ENCODE measurements around the gene ALAD. TPM values are rescaled to one million over a fixed set of nuclear protein-coding genes. Genes with fewer than 3 reads are reported as not detected.
"Not testable (repeated sequence)": the region's sequence is repeated elsewhere in the genome, so short reads cannot be mapped to it uniquely, and the experiment has no call there.

ALAD gene
- total RNA-seq, 1 donor from 2014 or later = 28.3 TPM

GRCh38 chr9:113376634-113377567 is 24.2 kb downstream of the ALAD start, which contains the start of gene HDHD3:
Gene HDHD3 (minus strand): TSS chr9:113376986. CDS start chr9:113374354, 2,632 bp downstream.
- peaks cover 24% of the 10 kb centered on the region for H3K36me3 Mint-ChIP-seq (ENCODE audit: low read depth)
- peaks cover 9% of the 10 kb centered on the region for H3K4me1 Mint-ChIP-seq (ENCODE audit: low read depth)
- intact Hi-C loops (cut with micrococcal nuclease) = loop anchor here (1.0 to 2.0 kb wide), 6 partner anchors 24 to 102 kb away; partner anchors contain the start of genes ALAD, C9orf43, CDC26 and POLE3
- no peaks in the 10 kb centered on the region for H3K27me3 Mint-ChIP-seq (ENCODE audit: low read depth)
- peak within 1 kb of the TSS; percentile 85 for H3K4me3 Mint-ChIP-seq (ENCODE audit: low read depth)
- H3K9me3 Mint-ChIP-seq = no peaks in the 10 kb centered on the region
- H3K27ac Mint-ChIP-seq = peak within 1 kb of the TSS; percentile 65
- peak; percentile 78 for DNase-seq (ENCODE audit: low spot score)

- H3K36me3 Mint-ChIP-seq (ENCODE audit: low read depth) = peaks cover 24% of the 10 kb centered on the region
- peak overlapping the region; percentile 82 for H3K4me3 Mint-ChIP-seq (ENCODE audit: low read depth)
- H3K27me3 Mint-ChIP-seq (ENCODE audit: low read depth) = no peaks in the 10 kb centered on the region
- H3K9me3 Mint-ChIP-seq = no peaks in the 10 kb centered on the region
- DNase-seq (ENCODE audit: low spot score) = no peak
- H3K27ac Mint-ChIP-seq = peak overlapping the region; percentile 31
- intact Hi-C loops (cut with micrococcal nuclease) = loop anchor here (1.0 to 2.0 kb wide), 5 partner anchors 25 to 100 kb away; partner anchors contain the start of genes C9orf43, CDC26, POLE3 and PRPF4
- peaks cover 9% of the 10 kb centered on the region for H3K4me1 Mint-ChIP-seq (ENCODE audit: low read depth)
These were observed 25.7 kb downstream of the ALAD start for GRCh38 chr9:113375057-113376023.

GRCh38 chr9:113373676-113374392 is 27.2 kb downstream of the ALAD start:
- no peak for DNase-seq (ENCODE audit: low spot score)
- Mint-ChIP-seq H3K4me1 (ENCODE audit: low read depth) (peaks cover 9% of the 10 kb centered on the region), H3K27me3 (ENCODE audit: low read depth) (no peaks in the 10 kb centered on the region), H3K9me3 (no peaks in the 10 kb centered on the region), H3K36me3 (ENCODE audit: low read depth) (peaks cover 24% of the 10 kb centered on the region), H3K27ac (no peak overlapping the region), H3K4me3 (ENCODE audit: low read depth) (no peak overlapping the region)
- intact Hi-C loops (cut with micrococcal nuclease) = no loop called here

- Mint-ChIP-seq H3K9me3 (no peaks in the 10 kb centered on the region), H3K4me3 (ENCODE audit: low read depth) (no peak overlapping the region), H3K27me3 (ENCODE audit: low read depth) (no peaks in the 10 kb centered on the region), H3K36me3 (ENCODE audit: low read depth) (peaks cover 24% of the 10 kb centered on the region), H3K4me1 (ENCODE audit: low read depth) (peaks cover 9% of the 10 kb centered on the region), H3K27ac (no peak overlapping the region)
- intact Hi-C loops (cut with micrococcal nuclease) = no loop called here
- DNase-seq (ENCODE audit: low spot score) = no peak
These were observed 27.8 kb downstream of the ALAD start for GRCh38 chr9:113373256-113373655.

GRCh38 chr9:113372059-113372458 is 29.0 kb downstream of the ALAD start:
- H3K27ac Mint-ChIP-seq = no peak overlapping the region
- H3K36me3 Mint-ChIP-seq (ENCODE audit: low read depth) = peaks cover 24% of the 10 kb centered on the region
- no peak overlapping the region for H3K4me3 Mint-ChIP-seq (ENCODE audit: low read depth)
- DNase-seq (ENCODE audit: low spot score) = no peak
- H3K4me1 Mint-ChIP-seq (ENCODE audit: low read depth) = peaks cover 9% of the 10 kb centered on the region
- intact Hi-C loops (cut with micrococcal nuclease) = no loop called here
- H3K27me3 Mint-ChIP-seq (ENCODE audit: low read depth) = no peaks in the 10 kb centered on the region
- no peaks in the 10 kb centered on the region for H3K9me3 Mint-ChIP-seq

- H3K27ac Mint-ChIP-seq = no peak overlapping the region
- H3K27me3 Mint-ChIP-seq (ENCODE audit: low read depth) = no peaks in the 10 kb centered on the region
- H3K4me3 Mint-ChIP-seq (ENCODE audit: low read depth) = no peak overlapping the region
- no peaks in the 10 kb centered on the region for H3K9me3 Mint-ChIP-seq
- peaks cover 9% of the 10 kb centered on the region for H3K4me1 Mint-ChIP-seq (ENCODE audit: low read depth)
- no peak for DNase-seq (ENCODE audit: low spot score)
- peaks cover 24% of the 10 kb centered on the region for H3K36me3 Mint-ChIP-seq (ENCODE audit: low read depth)
- intact Hi-C loops (cut with micrococcal nuclease) = no loop called here
These were observed 30.2 kb downstream of the ALAD start for GRCh38 chr9:113370806-113371325.

GRCh38 chr9:113369855-113370140 is 31.3 kb downstream of the ALAD start:
- Mint-ChIP-seq H3K4me1 (ENCODE audit: low read depth) (peaks cover under 1% of the 10 kb centered on the region), H3K9me3 (no peaks in the 10 kb centered on the region), H3K4me3 (ENCODE audit: low read depth) (no peak overlapping the region), H3K36me3 (ENCODE audit: low read depth) (peaks cover 14% of the 10 kb centered on the region), H3K27ac (no peak overlapping the region), H3K27me3 (ENCODE audit: low read depth) (no peaks in the 10 kb centered on the region)
- intact Hi-C loops (cut with micrococcal nuclease) = no loop called here
- DNase-seq (ENCODE audit: low spot score) = no peak

- peaks cover 10% of the 10 kb centered on the region for H3K36me3 Mint-ChIP-seq (ENCODE audit: low read depth)
- no peak for DNase-seq (ENCODE audit: low spot score)
- H3K27ac Mint-ChIP-seq = no peak overlapping the region
- H3K27me3 Mint-ChIP-seq (ENCODE audit: low read depth) = no peaks in the 10 kb centered on the region
- H3K4me3 Mint-ChIP-seq (ENCODE audit: low read depth) = no peak overlapping the region
- peaks cover 1% of the 10 kb centered on the region for H3K4me1 Mint-ChIP-seq (ENCODE audit: low read depth)
- H3K9me3 Mint-ChIP-seq = no peaks in the 10 kb centered on the region
- intact Hi-C loops (cut with micrococcal nuclease) = no loop called here
These were observed 31.9 kb downstream of the ALAD start for GRCh38 chr9:113368982-113369854.

- no peak for DNase-seq (ENCODE audit: low spot score)
- no peaks in the 10 kb centered on the region for H3K27me3 Mint-ChIP-seq (ENCODE audit: low read depth)
- intact Hi-C loops (cut with micrococcal nuclease) = no loop called here
- peaks cover 13% of the 10 kb centered on the region for H3K36me3 Mint-ChIP-seq (ENCODE audit: low read depth)
- H3K27ac Mint-ChIP-seq = no peak overlapping the region
- no peaks in the 10 kb centered on the region for H3K9me3 Mint-ChIP-seq
- H3K4me1 Mint-ChIP-seq (ENCODE audit: low read depth) = peaks cover 4% of the 10 kb centered on the region
- no peak overlapping the region for H3K4me3 Mint-ChIP-seq (ENCODE audit: low read depth)
These were observed 32.6 kb downstream of the ALAD start for GRCh38 chr9:113368348-113368981.

GRCh38 chr9:113365652-113366051 is 35.4 kb downstream of the ALAD start:
- intact Hi-C loops (cut with micrococcal nuclease); H3K9me3 Mint-ChIP-seq: not testable (repeated sequence)

GRCh38 chr9:113364951-113365350 is 36.1 kb downstream of the ALAD start:
- H3K4me1 Mint-ChIP-seq (ENCODE audit: low read depth) = peaks cover 14% of the 10 kb centered on the region
- H3K4me3 Mint-ChIP-seq (ENCODE audit: low read depth) = no peak overlapping the region
- no peaks in the 10 kb centered on the region for H3K27me3 Mint-ChIP-seq (ENCODE audit: low read depth)
- no peak overlapping the region for H3K27ac Mint-ChIP-seq
- peaks cover 9% of the 10 kb centered on the region for H3K36me3 Mint-ChIP-seq (ENCODE audit: low read depth)
- no peaks in the 10 kb centered on the region for H3K9me3 Mint-ChIP-seq
- intact Hi-C loops (cut with micrococcal nuclease) = no loop called here
- DNase-seq (ENCODE audit: low spot score) = no peak

More at GRCh38 chr9:113365652-113366051, 35.4 kb downstream of the ALAD start:
- H3K36me3 Mint-ChIP-seq (ENCODE audit: low read depth); H3K4me3 Mint-ChIP-seq (ENCODE audit: low read depth); H3K27ac Mint-ChIP-seq; DNase-seq (ENCODE audit: low spot score); H3K27me3 Mint-ChIP-seq (ENCODE audit: low read depth): not testable (repeated sequence)
- peaks cover 14% of the 10 kb centered on the region for H3K4me1 Mint-ChIP-seq (ENCODE audit: low read depth)

Data from activated T-helper 2 cell treated with anti-CD3 and anti-CD28 coated beads, Interferon-gamma antibody, Interleukin-2, Interleukin-4, amounts not matched to agents 10 μg/mL and 5 μg/mL and 100 μg/mL, durations not matched to agents 14 hours and 24 hours and 36 hours (primary cell).